Measurements from ENCODE around the gene REEP3. TPM values are rescaled to one million over a fixed set of nuclear protein-coding genes. Genes with fewer than 3 reads are reported as not detected.

The REEP3 gene
- total RNA-seq, 1 donor: 127 TPM

- TF ChIP-seq, protein P1, sequence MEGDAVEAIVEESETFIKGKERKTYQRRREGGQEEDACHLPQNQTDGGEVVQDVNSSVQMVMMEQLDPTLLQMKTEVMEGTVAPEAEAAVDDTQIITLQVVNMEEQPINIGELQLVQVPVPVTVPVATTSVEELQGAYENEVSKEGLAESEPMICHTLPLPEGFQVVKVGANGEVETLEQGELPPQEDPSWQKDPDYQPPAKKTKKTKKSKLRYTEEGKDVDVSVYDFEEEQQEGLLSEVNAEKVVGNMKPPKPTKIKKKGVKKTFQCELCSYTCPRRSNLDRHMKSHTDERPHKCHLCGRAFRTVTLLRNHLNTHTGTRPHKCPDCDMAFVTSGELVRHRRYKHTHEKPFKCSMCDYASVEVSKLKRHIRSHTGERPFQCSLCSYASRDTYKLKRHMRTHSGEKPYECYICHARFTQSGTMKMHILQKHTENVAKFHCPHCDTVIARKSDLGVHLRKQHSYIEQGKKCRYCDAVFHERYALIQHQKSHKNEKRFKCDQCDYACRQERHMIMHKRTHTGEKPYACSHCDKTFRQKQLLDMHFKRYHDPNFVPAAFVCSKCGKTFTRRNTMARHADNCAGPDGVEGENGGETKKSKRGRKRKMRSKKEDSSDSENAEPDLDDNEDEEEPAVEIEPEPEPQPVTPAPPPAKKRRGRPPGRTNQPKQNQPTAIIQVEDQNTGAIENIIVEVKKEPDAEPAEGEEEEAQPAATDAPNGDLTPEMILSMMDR (IDR thresholded peaks at IDR 0.05; ENCODE audit: insufficient read depth, low read depth, low read length): no peak
- DNase-seq (ENCODE audit: low read depth): no peak
- H3K4me3 ChIP-seq (ENCODE audit: low read depth, low read length): no peak overlapping the region
Measured at GRCh38 chr10:63579371-63580014, 58.3 kb downstream of the REEP3 start.

DNA sequence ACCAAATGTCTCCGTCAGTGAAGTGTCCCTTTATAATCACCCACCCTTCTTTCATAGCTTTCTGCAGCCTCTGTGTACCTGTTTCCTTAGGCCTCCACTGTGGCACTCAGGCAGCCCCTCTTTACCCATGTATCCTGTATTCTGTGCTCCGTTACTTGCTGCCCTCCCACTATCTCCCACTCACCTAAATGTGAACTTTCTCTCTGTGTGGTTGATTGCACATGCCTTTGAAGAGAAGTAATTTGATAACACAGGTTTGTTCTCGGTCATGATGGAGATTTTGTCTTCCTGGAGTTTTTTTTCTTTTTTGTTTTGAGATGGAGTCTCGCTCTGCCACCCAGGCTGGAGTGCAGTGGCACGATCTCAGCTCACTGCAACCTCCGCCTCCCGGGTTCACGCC is 61.5 kb downstream of the REEP3 start:
- H3K4me3 ChIP-seq (ENCODE audit: low read depth, low read length): no peak overlapping the region
- DNase-seq (ENCODE audit: low read depth): no peak
- TF ChIP-seq, protein P1 (IDR thresholded peaks at IDR 0.05; ENCODE audit: insufficient read depth, low read depth, low read length): no peak

DNA sequence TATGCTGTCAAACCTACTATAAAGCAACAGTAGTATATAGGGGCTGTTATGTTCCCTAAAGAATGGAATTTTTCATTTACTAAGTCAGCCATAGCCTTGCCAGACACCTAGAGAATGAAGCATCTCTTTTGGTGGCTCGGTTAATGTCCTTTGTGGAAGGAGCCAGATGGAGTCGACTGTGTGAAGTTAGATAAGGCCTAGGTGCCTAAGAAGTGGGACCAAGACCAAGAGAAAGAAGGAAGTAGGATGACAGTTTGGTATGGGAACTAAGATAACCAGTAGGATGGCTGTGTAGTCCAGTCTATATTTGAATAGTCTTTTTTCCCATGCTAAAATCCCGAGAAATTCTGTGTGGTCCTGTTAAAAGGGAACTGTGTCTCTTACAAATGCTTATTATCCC is 62.2 kb downstream of the REEP3 start:
- TF ChIP-seq, protein P1 (IDR thresholded peaks at IDR 0.05; ENCODE audit: insufficient read depth, low read depth, low read length): no peak
- no peak for DNase-seq (ENCODE audit: low read depth)
- no peak overlapping the region for H3K4me3 ChIP-seq (ENCODE audit: low read depth, low read length)

GRCh38 chr10:63583909-63584724 is 62.9 kb downstream of the REEP3 start:
- TF ChIP-seq, protein P1 (IDR thresholded peaks at IDR 0.05; ENCODE audit: insufficient read depth, low read depth, low read length): no peak
- DNase-seq (ENCODE audit: low read depth): no peak
- H3K4me3 ChIP-seq (ENCODE audit: low read depth, low read length): no peak overlapping the region

DNA sequence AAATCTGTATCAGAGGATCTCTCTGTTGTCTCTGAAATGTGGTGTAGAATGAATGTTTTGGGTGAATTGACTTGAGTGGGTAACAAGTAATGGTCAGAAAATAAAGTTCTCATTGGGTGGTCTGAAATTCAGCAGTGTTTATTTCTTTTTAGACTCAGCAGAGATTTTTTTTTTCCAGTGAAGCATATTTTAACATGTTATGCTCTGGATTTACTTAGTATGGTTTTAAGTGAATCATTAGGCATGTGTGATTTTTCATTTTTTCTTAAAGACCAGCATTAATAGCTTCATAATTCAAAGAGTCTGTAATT is 63.5 kb downstream of the REEP3 start:
- TF ChIP-seq, protein P1 (IDR thresholded peaks at IDR 0.05; ENCODE audit: insufficient read depth, low read depth, low read length): no peak
- H3K4me3 ChIP-seq (ENCODE audit: low read depth, low read length): no peak overlapping the region
- DNase-seq (ENCODE audit: low read depth): no peak

GRCh38 chr10:63585041-63585440 is 63.8 kb downstream of the REEP3 start:
- TF ChIP-seq, protein P1 (IDR thresholded peaks at IDR 0.05; ENCODE audit: insufficient read depth, low read depth, low read length): no peak
- no peak for DNase-seq (ENCODE audit: low read depth)
- no peak overlapping the region for H3K4me3 ChIP-seq (ENCODE audit: low read depth, low read length)

Data from fibroblast of villous mesenchyme (primary cell).